HG02852 (cell line): Measurements from ENCODE around the gene MAML3.

ENCODE experiments used
- ATAC-seq: cut with Tn5 transposase; IDR thresholded peaks from one replicate; pipeline ENCODE4 v1.9.1; 2021; ENCODE audit warnings: mild to moderate bottlenecking, moderate library complexity; ENCODE audit not compliant: unreplicated experiment

The MAML3 gene

DNA sequence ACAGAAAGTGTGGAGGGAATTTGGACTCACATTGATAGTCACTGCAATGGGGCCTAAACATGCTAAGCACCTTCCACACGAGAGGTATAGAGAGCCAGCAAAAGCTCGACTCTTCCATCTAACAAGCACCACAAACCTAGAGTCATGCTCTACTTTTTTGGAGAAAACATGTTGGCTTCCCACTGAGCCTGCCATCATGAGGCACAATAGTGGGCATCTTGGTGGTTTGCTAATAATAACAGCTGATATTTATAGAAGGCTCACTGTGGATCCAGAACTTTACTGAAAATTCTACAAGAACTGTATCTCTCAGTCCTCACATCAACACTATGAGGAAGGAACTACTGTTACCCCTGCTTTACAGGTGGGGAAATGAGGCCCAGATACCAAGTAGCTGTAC is 26.6 kb downstream of the MAML3 start:
- no peak for ATAC-seq

DNA sequence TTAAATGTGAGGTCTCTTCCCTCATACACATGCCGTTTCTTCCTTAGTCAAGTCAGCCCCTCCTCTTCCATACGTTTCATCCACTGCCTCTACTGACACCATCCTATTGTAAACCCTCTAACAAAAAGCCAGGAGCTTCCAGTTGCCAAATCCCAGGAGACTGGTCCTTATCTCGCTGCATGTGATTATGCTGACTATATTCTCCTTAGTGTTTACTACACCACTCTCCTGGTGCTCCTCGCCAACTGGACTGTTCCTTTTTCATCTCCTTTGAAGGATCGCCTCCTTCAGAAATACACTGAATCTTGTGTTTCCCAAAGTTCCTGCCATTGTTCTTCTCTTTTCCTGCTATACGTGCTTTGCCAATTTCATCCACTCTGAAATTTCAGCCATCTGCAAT is 27.7 kb downstream of the MAML3 start:
- no peak for ATAC-seq

DNA sequence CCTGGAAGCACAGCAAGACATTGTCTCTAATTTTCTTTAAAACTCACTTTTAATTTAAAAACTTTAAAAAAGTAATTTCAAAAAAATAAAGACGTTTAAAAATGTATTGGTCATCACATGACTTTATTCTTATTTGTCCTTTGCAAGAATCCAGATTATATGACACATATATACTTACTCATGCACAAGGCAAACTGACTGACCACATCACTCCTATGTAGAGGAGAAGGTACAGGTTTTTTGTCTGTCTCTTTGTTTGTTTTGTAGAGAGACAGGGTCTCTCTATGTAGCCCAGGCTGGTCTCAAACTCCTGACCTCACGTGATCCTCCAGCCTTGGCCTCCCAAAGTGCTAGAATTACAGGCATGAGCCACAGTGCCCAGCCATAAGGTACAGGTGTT is 28.6 kb downstream of the MAML3 start:
- no peak for ATAC-seq

DNA sequence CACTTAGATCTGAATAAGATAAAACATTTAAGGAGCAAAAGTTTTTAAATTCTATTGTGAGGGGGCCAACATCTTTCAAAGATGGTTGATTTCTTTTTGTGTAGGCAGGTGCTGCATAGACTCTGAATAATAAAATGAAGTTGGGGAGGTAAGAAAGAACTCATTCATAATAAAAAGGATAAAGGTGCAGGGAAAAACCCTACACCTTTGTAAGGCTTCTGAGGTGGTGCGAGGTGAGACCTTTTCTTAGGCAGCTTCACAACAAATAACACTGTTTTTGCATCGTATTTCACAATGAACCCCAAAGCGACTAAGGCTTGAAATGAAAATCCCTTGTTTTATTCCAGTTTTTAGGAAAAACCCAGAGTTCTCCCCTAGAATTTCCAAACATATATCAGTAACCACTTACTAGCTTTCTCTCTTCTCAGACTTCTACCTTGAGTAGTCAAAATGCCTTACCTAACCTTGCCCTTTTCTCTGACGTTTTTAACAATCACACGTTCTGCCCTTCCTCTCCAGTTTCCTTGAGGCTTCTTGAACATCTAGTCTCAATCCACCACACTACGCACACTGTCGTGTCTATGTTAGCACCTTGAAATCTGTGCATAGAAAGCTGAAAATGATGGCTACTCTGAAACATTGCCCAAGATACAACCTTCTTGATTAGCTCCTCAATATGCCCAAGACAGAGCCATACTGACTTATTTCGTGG is 30.2 kb downstream of the MAML3 start:
- ATAC-seq: no peak

DNA sequence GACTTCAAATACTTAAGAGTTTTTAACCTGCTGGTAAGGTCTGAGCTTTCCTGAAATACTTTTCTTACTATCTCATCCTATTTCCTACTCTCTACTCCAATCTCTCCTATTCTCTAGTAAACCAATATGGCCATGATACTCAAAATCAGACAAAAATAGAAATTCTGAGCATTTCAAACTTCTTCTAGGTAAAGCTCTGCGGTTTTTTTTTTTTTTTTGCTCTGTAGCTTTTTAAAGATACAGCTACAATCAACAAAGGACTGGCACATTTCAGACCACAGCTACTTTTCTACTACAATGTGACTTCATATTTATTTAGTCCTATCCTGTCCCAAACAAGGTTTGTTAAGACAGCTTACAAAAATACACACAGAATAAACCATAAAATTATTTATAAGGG is 31.1 kb downstream of the MAML3 start:
- no peak for ATAC-seq

DNA sequence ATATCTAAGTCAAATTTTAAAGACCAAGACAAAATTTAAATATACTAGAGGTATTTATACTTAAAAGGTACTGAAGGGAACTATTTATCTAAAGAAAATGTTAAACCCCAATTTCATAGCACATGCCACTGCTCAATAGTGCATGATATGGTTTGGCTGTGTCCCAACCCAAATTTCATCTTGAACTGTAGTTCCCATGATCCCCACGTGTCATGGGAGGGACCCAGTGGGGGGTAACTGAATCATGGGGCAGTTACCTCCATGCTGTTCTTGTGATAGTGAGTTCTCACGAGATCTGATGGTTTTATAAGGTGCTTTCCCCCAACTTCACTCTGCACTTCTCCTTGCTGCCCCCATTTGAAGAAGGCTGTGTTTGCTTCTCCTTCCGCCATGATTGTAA is 32.3 kb downstream of the MAML3 start:
- no peak for ATAC-seq

DNA sequence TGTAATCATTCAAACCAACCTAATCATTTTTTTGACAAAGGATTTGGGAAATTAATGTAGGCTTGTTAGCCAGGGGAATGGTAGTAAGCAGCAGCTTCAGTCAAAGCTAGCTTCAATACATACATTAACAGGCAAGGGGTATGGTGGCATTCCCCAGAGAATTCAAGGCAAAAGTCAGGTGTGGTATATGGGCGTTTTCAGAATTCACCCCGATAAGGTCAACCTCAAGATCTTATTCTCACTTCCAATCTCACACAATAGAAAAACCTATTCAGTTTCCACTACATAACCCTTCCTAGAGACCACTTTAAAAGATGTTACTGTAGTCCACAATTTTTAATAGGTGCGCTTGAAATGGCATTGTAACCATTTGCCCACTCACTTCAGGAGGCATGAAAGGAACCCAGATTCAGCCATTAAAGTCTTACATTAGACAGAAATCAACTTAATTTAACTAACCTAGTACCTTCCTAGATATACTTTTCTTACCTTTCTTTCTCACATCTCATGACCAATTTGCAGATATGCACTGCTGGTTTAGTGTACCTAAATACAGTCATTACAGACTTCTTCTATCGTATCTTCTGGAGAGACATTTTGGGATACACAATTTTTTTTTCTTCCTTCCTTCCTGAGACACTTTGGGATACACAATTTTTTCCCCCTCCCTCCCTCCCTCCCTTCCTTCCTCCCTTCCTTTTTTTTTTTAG is 34.9 kb downstream of the MAML3 start:
- ATAC-seq: no peak

DNA sequence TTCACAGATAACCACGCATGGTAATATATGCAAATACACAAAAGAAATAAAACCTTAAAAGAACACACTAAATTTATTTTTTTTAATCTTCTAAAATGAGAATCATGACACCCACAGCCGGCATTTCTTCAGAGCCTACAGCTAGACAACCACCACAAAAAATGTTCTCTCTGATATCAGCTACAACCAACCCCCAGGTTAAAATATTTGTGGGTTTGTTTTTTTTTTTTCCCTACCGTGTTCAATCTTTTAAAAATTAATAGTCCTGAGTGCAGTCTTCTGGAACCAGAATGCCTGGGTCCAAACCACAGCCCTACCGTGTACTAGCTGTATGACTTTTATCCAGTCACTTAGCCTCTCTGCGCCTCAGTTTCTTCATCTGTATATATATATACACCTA is 36.0 kb downstream of the MAML3 start:
- ATAC-seq: no peak

GRCh38 chr4:140116442-140117104 is 37.4 kb downstream of the MAML3 start:
- no peak for ATAC-seq

- ATAC-seq: peak; percentile 62
Observed at GRCh38 chr4:140115140-140115539, 38.8 kb downstream of the MAML3 start.

GRCh38 chr4:140113653-140114052 is 40.3 kb downstream of the MAML3 start:
- ATAC-seq: no peak

DNA sequence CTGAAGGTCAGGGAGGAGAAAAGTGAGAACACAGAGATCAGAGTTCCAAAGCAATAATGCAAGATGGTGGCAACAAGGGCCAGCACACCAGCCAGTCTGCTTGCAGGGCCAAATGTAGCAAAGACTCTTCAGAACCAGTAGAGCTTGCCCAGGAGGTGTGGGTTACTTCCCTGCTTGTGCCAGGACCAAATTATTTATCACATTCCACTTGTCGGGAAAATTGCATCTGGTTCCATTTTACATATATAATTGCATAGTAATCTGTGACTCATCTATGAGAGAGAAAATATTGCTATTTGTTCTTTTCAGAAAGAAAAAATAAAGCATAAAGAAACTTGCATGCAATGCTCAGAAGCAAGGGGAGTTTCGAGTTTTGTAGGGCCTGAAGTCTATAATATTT is 41.4 kb downstream of the MAML3 start:
- ATAC-seq: no peak

- no peak for ATAC-seq
Observed at GRCh38 chr4:140111256-140111655, 42.7 kb downstream of the MAML3 start.

- no peak for ATAC-seq
Observed at GRCh38 chr4:140110542-140111215, 43.3 kb downstream of the MAML3 start.

DNA sequence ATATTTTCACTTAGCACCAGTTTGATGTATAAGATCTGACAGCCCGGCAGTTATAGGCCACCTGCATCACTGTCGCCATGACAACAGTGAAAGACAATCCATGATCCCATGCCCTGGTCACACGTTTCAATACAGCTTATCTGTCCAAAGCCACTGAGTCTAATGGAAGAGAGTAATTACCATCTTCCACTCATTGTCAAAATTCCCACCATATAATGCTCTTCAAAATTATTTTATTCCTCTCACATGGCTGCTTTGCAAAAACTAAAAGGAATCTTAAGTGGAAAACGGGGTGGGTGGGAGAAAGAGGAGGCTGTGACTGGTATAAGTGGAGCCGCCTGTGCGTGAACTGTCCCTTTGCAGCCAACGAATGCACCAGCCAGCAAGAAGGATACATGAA is 44.2 kb downstream of the MAML3 start:
- ATAC-seq: no peak

DNA sequence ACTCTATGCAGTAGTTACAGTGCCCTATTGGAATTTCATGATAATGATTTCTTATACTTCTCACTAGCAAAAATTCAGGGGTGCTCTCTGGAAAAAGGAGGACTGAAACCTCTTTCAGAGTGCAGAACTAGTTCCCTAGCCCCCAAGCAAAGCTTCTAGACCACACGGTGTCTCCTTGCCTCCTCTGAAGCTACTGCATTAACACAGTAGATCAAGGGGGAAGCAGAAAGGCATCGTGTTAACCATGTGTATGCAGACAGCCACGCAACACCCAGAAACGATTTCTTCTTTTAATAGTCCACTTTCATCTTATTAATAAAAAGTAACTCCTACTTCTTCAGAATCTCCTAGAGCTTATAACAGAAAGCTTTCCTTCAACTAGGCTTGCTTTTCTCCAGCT is 44.7 kb downstream of the MAML3 start:
- no peak for ATAC-seq

- no peak for ATAC-seq
Observed at GRCh38 chr4:140108713-140109230, 45.2 kb downstream of the MAML3 start.

GRCh38 chr4:140108243-140108642 is 45.7 kb downstream of the MAML3 start:
- ATAC-seq: no peak

DNA sequence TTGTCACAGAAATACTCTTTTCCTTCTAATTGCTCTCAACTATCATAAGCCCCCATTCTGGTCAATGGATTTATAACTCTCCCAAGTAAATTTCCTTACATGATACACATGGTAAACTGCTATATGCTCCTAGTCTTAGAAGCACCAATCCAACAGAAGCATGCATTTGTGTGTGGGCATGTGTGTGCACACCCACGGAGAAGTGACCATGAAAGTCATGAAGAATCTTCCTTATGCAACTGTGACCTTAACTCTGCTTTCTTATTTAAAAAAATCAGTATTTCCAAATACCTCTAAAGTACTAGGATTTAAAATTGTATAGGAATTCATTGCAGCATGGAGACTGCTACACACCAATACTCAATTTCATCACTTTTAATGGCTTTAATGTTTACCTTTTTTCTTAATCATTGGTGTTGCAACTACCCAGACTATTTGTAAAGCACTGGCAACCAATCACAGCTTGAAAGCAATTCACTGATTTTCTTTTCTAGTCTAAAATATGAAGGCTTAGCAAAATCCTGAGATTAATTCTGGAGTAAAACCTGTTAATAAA is 47.6 kb downstream of the MAML3 start:
- ATAC-seq: no peak

DNA sequence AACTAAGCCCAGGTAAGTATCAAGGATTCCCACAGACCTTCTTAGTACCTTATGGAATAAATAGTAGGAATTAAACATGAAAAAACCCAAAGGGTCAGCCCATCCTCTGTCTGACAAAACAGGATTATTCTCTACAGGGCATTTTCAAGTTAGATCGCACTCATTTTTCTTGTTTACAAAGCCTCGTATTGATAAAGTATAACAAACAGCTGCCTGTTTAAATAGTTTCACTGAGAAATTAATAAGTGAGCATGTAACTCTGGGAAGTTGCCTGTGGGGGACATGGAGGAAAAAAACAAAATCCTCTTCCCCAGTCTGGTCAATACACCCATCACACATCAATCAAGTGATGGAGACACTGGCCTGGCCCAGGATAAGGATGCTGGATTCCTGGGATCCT is 48.5 kb downstream of the MAML3 start:
- ATAC-seq: no peak

GRCh38 chr4:140103676-140104075 is 50.3 kb downstream of the MAML3 start:
- peak; percentile 88 for ATAC-seq
